ENCODE results near the gene ZNF142. TPM values are rescaled to one million over a fixed set of nuclear protein-coding genes. Genes with fewer than 3 reads are reported as not detected.

Gene ZNF142
- total and polyA plus RNA-seq, 2 of the 8 experiments (the other 6 are each of a cell fraction or from before 2014, with no cell fraction given) = 9.4 to 32.5 TPM

DNA sequence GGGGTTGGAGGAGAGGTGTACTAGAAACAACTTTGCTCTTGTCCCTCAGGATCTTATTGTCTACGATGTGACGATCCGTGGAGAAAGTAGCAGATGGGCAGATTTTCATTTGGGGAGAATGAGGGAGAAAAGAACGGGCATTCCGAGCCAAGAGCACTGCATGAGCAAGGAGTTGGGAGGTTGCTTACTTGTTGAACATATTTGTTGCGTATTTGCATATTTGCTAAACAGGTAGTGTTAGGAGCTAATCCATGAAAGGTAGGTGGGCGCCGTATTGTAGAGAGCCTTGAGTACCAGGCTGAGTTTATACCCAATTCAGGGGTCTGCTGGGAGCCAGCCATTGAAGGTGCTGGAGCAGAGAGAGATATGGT, 550 bp upstream of the ZNF142 start:
- no peak overlapping the region for H4K5ac ChIP-seq (ENCODE audit: insufficient read length, low read depth, low read length)
- H3K27ac ChIP-seq (ENCODE audit: low read depth, low read length) = no peak overlapping the region

More for the DNA sequence above, 550 bp upstream of the ZNF142 start:
- no peak overlapping the region for H2BK20ac ChIP-seq (ENCODE audit: low read length)
- H2AK5ac ChIP-seq (ENCODE audit: low read depth, low read length) = no peak overlapping the region
- peak overlapping the region; percentile 96 to 99 for H3K4me2 ChIP-seq (ENCODE audit: insufficient read depth in 1 of 2, low read depth in 2 of 2, low read length in 2 of 2)
- peak overlapping the region; percentile 33 for H4K91ac ChIP-seq (replicated peaks; ENCODE audit: insufficient read length, low read length)
- H3K79me1 ChIP-seq (ENCODE audit: low read depth, low read length) = 0 out of 2 replicates have a peak, but pooled peaks cover 3% of the 10 kb centered on the region
- 0 out of 2 replicates have a peak overlapping the region, but pooled peaks have one; percentile 60 for H2BK12ac ChIP-seq (ENCODE audit: low read depth, low read length)
- peak overlapping the region; percentile 84 to 95 (median 86) for H3K4me3 ChIP-seq (ENCODE audit: extremely low read depth in 1 of 4, insufficient read depth in 2 of 4, low read depth in 3 of 4, low read length in 4 of 4)
- CTCF ChIA-PET (ENCODE audit: partially characterized antibody) = interaction anchor here (0.8 to 5.3 kb wide), 7 partner anchors 10 to 128 kb away, joined by 3 to 48 read pairs (median 10); partner anchors contain the start of genes RNF25, STK36 and TTLL4
- DNase-seq (ENCODE audit: low read depth in 1 of 2, low spot score in 2 of 2) = no peak
- H3K18ac ChIP-seq (ENCODE audit: extremely low read depth, low read length) = no peak overlapping the region; the same call in 1 of the 2 replicates
- H3K56ac ChIP-seq (replicated peaks; ENCODE audit: insufficient read length, low read depth, low read length) = no peak overlapping the region
- peak overlapping the region; percentile 27 for H3K4ac ChIP-seq (replicated peaks; ENCODE audit: insufficient read length, low read depth, low read length)
- no peaks in the 10 kb centered on the region for H3K27me3 ChIP-seq (replicated peaks in 1 of 4; ENCODE audit: control insufficient read depth in 3 of 4, extremely low read depth in 1 of 4, insufficient read depth in 3 of 4, low read length in 3 of 4)
- WGBS, 2 experiments (ENCODE audit: extremely low coverage in 1 of 2, insufficient coverage in 1 of 2, insufficient read length in 1 of 2, insufficient replicate concordance in 2 of 2, low coverage in 1 of 2, low lambda C conversion rate in 2 of 2, missing lambda C conversion rate in 1 of 2) = 40% methylated on average over 8 of the region's 8 CpGs; no CpG with 5 or more reads in 1 of the 2 experiments
- 0 out of 2 replicates have a peak overlapping the region, but pooled peaks have one; percentile 39 for H2BK5ac ChIP-seq (ENCODE audit: low read depth, low read length)
- peaks cover 10% of the 10 kb centered on the region; the same call in 1 of the 2 replicates for H3K23me2 ChIP-seq (ENCODE audit: low read depth, low read length)
- H2BK120ac ChIP-seq (replicated peaks; ENCODE audit: low read depth, low read length) = no peak overlapping the region
- peak overlapping the region; percentile 36; the same call in 1 of the 2 replicates for H2AFZ ChIP-seq (ENCODE audit: low read length)
- peaks cover 0 to 7% of the 10 kb centered on the region in 2 experiments; a peak in 1 of 4 replicates for H3K79me2 ChIP-seq (ENCODE audit: control insufficient read depth in 1 of 2, insufficient read depth in 2 of 2, low read length in 2 of 2)
- no peak overlapping the region for H4K8ac ChIP-seq (ENCODE audit: extremely low read depth, insufficient read depth, low read length)
- peak overlapping the region; percentile 52 to 78 (median 70) for H3K9ac ChIP-seq (replicated peaks in 1 of 4; ENCODE audit: extremely low read depth in 1 of 4, low read depth in 3 of 4, low read length in 3 of 4)
- POLR2A ChIA-PET (ENCODE audit: partially characterized antibody) = interaction anchor here (0.9 to 6.6 kb wide), 20 partner anchors 9 to 187 kb away, joined by 3 to 95 read pairs (median 5); partner anchors contain the start of genes RNF25, STK36 and USP37
- peaks cover 0 to 5% (median under 1%) of the 10 kb centered on the region in 4 experiments; a peak in 2 of 7 replicates for H3K4me1 ChIP-seq (replicated peaks in 1 of 4; ENCODE audit: control insufficient read depth in 3 of 4, insufficient read depth in 4 of 4, low read length in 3 of 4)
- peaks cover 22 to 50% (median 39%) of the 10 kb centered on the region in 4 experiments for H3K36me3 ChIP-seq (ENCODE audit: control insufficient read depth in 2 of 4, insufficient read depth in 4 of 4, low read length in 3 of 4)
- H2BK15ac ChIP-seq (ENCODE audit: low read length) = no peak overlapping the region
- no peak overlapping the region for H3K23ac ChIP-seq (ENCODE audit: insufficient read length)
- no peak overlapping the region for H3K14ac ChIP-seq (ENCODE audit: insufficient read length)
- H4K20me1 ChIP-seq (replicated peaks in 1 of 2; ENCODE audit: control insufficient read depth in 1 of 2, insufficient read depth in 2 of 2, low read length in 2 of 2) = no peaks in the 10 kb centered on the region
- H3K9me3 ChIP-seq (ENCODE audit: insufficient read depth in 2 of 2, low read depth in 1 of 2, low read length in 1 of 2) = no peaks in the 10 kb centered on the region
- FAIRE-seq = no peak

Measured in H1 (cell line).